ENCODE measurements around the gene DIS3L2.

DNA sequence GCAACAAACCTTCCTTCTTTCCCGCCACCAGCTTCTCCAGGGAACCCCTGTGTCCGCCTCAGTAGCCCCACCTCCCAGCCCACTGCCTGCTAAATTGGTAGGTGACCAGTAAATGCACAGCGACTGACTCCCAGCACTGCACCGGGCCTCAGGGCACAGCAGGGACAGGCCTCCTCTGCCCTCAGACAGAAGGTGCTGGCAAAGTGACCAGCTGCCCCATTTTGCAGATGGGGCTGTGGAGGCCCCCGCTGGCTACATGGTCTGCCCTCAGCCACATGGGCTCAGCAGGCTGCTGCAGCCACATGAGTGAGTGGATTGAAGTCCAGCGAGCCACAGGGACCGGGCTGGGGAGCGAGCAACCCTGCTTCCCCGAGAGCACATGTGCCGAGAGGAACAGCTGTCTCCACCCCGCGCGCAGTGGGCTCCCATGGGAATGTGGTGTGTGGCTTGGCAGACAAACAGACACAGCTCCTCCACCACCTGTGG lies 27.6 kb upstream of the DIS3L2 start:
- TF ChIP-seq JUND (IDR thresholded peaks at IDR 0.05; ENCODE audit: low read length): no peak
- no peak for TF ChIP-seq YY1 (IDR thresholded peaks at IDR 0.05; ENCODE audit: low read depth, low read length)
- TF ChIP-seq, protein P1, sequence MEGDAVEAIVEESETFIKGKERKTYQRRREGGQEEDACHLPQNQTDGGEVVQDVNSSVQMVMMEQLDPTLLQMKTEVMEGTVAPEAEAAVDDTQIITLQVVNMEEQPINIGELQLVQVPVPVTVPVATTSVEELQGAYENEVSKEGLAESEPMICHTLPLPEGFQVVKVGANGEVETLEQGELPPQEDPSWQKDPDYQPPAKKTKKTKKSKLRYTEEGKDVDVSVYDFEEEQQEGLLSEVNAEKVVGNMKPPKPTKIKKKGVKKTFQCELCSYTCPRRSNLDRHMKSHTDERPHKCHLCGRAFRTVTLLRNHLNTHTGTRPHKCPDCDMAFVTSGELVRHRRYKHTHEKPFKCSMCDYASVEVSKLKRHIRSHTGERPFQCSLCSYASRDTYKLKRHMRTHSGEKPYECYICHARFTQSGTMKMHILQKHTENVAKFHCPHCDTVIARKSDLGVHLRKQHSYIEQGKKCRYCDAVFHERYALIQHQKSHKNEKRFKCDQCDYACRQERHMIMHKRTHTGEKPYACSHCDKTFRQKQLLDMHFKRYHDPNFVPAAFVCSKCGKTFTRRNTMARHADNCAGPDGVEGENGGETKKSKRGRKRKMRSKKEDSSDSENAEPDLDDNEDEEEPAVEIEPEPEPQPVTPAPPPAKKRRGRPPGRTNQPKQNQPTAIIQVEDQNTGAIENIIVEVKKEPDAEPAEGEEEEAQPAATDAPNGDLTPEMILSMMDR (IDR thresholded peaks at IDR 0.05; ENCODE audit: control extremely low read depth in 1 of 3, insufficient read depth in 1 of 3, low read depth in 1 of 3, low read length in 3 of 3): no peak
- no peak for TF ChIP-seq ZNF274 (IDR thresholded peaks at IDR 0.05; ENCODE audit: borderline replicate concordance, extremely low read depth, low read length)
- TF ChIP-seq SP1 (IDR thresholded peaks at IDR 0.05; ENCODE audit: low read depth, low read length): no peak
- TF ChIP-seq, protein P2, sequence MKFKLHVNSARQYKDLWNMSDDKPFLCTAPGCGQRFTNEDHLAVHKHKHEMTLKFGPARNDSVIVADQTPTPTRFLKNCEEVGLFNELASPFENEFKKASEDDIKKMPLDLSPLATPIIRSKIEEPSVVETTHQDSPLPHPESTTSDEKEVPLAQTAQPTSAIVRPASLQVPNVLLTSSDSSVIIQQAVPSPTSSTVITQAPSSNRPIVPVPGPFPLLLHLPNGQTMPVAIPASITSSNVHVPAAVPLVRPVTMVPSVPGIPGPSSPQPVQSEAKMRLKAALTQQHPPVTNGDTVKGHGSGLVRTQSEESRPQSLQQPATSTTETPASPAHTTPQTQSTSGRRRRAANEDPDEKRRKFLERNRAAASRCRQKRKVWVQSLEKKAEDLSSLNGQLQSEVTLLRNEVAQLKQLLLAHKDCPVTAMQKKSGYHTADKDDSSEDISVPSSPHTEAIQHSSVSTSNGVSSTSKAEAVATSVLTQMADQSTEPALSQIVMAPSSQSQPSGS (IDR thresholded peaks at IDR 0.05; ENCODE audit: low read length): no peak
- no peak for TF ChIP-seq POLR2A (IDR thresholded peaks at IDR 0.05; ENCODE audit: control extremely low read depth in 1 of 2, low read depth in 2 of 2, low read length in 2 of 2)
- no peak for TF ChIP-seq RNF2 (IDR thresholded peaks at IDR 0.05; ENCODE audit: borderline replicate concordance, low read depth, low read length, missing control alignments, poor library complexity, severe bottlenecking)
- no peak for TF ChIP-seq CEBPB (IDR thresholded peaks at IDR 0.05; ENCODE audit: low read depth, low read length)
- TF ChIP-seq PHF8 (conservative IDR thresholded peaks at IDR 0.05; ENCODE audit: low read depth, low read length): no peak
- no peak for TF ChIP-seq TAF1 (IDR thresholded peaks at IDR 0.05; ENCODE audit: low read depth, low read length)

Data from H1 (cell line).